Stimulated activated CD4-positive, alpha-beta T cell treated with anti-CD3 and anti-CD28 coated beads, Interleukin-12 subunit alpha, Interleukin-12 subunit beta, amount 100 ng/mL, for 48 hours (primary cell): ENCODE data around the gene YDJC.
A peak's percentile ranks its signal among the peaks of the same experiment; 100 is the strongest.
"Not testable (repeated sequence)": the region's sequence is repeated elsewhere in the genome, so short reads cannot be mapped to it uniquely, and the experiment has no call there.

Experiments
- DNase-seq, 3 donors: peaks; one replicate each; pipeline ENCODE4 v3.0.0-alpha.2; 2020; ENCODE audit warnings: low read depth in 2 of 3, low spot score in 1 of 3

The YDJC gene

GRCh38 chr22:21629255-21630149 is at the start of gene YDJC:
Gene YDJC (minus strand): TSS chr22:21630022. CDS start chr22:21630014, 8 bp downstream.
- DNase-seq, result peak; percentile 90 to 94 (median 92)

GRCh38 chr22:21679383-21679782 is 49.6 kb upstream of the YDJC start:
- DNase-seq, result no peak

- DNase-seq, result not testable (repeated sequence)
Observed at GRCh38 chr22:21678842-21679241, 49.0 kb upstream of the YDJC start.

GRCh38 chr22:21677606-21678443 is 48.0 kb upstream of the YDJC start:
- DNase-seq, result no peak

GRCh38 chr22:21674638-21675245 is 44.9 kb upstream of the YDJC start:
- no peak for DNase-seq

GRCh38 chr22:21673534-21674321 is 43.9 kb upstream of the YDJC start:
- no peak for DNase-seq

- no peak for DNase-seq
Observed at GRCh38 chr22:21672107-21672629, 42.3 kb upstream of the YDJC start.

GRCh38 chr22:21669026-21669425 is 39.2 kb upstream of the YDJC start:
- no peak for DNase-seq

- DNase-seq, result no peak
Observed at GRCh38 chr22:21666786-21667185, 37.0 kb upstream of the YDJC start.

- DNase-seq, result no peak
Observed at GRCh38 chr22:21665047-21665851, 35.4 kb upstream of the YDJC start.

- no peak for DNase-seq
Observed at GRCh38 chr22:21663738-21664137, 33.9 kb upstream of the YDJC start.

GRCh38 chr22:21661991-21662390 is 32.2 kb upstream of the YDJC start:
- DNase-seq, result no peak

GRCh38 chr22:21660904-21661303 is 31.1 kb upstream of the YDJC start:
- no peak for DNase-seq

- DNase-seq, result no peak
Observed at GRCh38 chr22:21659864-21660525, 30.2 kb upstream of the YDJC start.

- DNase-seq, result peak; percentile 47 to 79 (median 56)
Observed at GRCh38 chr22:21657360-21658032, 27.7 kb upstream of the YDJC start.

GRCh38 chr22:21657020-21657359 is 27.2 kb upstream of the YDJC start:
- DNase-seq, result no peak

- no peak for DNase-seq
Observed at GRCh38 chr22:21652547-21653545, 23.0 kb upstream of the YDJC start.
